H1 (cell line): ENCODE results near the gene FGD6. TPM values are rescaled to one million over a fixed set of nuclear protein-coding genes. Genes with fewer than 3 reads are reported as not detected.

Source experiments
- CTCF ChIA-PET: fragments of 300-600 bp; sonication (Branson Sonifier 250); formaldehyde crosslinking; loops from one replicate; lab custom pipeline; 2021; ENCODE audit not compliant: partially characterized antibody; lab: Charles Lee
- POLR2A ChIA-PET: fragments of 300-600 bp; sonication (Branson Sonifier 250); formaldehyde crosslinking; loops from one replicate; lab custom pipeline; 2021; ENCODE audit warnings: inconsistent platforms; ENCODE audit not compliant: partially characterized antibody; lab: Charles Lee
- DNase-seq, 2 experiments: peaks; one replicate each; pipeline versions ENCODE4 v3.0.0 to v3.0.0-alpha.2; 2010 to 2022; ENCODE audit warnings: low spot score in 2 of 2, low read depth in 1 of 2, mixed read lengths in 1 of 2
- FAIRE-seq: peaks from 2 replicates; lab custom pipeline; 2011; peaks lifted over from hg19 to GRCh38; lab: Jason Lieb, UNC
- H2AFZ ChIP-seq: 2 replicates; pipeline ENCODE4 v1.8.1; 2012; ENCODE audit warnings: low read length, inconsistent platforms
- H2AK5ac ChIP-seq: 2 replicates; pipeline ENCODE4 v1.6.1; 2013; ENCODE audit warnings: low read depth, low read length
- H2BK120ac ChIP-seq: replicated peaks from 2 replicates; pipeline ENCODE3; 2013; ENCODE audit warnings: low read depth, low read length, inconsistent platforms
- H2BK12ac ChIP-seq: 2 replicates; pipeline ENCODE4 v1.6.1; 2013; ENCODE audit warnings: low read depth, low read length
- H2BK15ac ChIP-seq: 2 replicates; pipeline ENCODE4 v1.6.1; 2013; ENCODE audit warnings: low read length
- H2BK20ac ChIP-seq: 2 replicates; pipeline ENCODE4 v1.6.1; 2013; ENCODE audit warnings: low read length
- H2BK5ac ChIP-seq: 2 replicates; pipeline ENCODE4 v1.6.1; 2013; ENCODE audit warnings: low read depth, low read length
- H3K14ac ChIP-seq: 2 replicates; pipeline ENCODE4 v1.6.1; 2013; ENCODE audit warnings: inconsistent platforms; ENCODE audit not compliant: insufficient read length
- H3K18ac ChIP-seq: 2 replicates; pipeline ENCODE4 v1.6.1; 2013; ENCODE audit warnings: low read length; ENCODE audit errors: extremely low read depth
- H3K23ac ChIP-seq: 2 replicates; pipeline ENCODE4 v1.6.1; 2013; ENCODE audit warnings: inconsistent platforms; ENCODE audit not compliant: insufficient read length
- H3K23me2 ChIP-seq: 2 replicates; pipeline ENCODE4 v1.6.1; 2013; ENCODE audit warnings: low read depth, low read length
- H3K27ac ChIP-seq: 2 replicates; pipeline ENCODE4 v1.6.1; 2011; ENCODE audit warnings: low read depth, low read length, inconsistent platforms
- H3K27me3 ChIP-seq, 4 experiments: replicated peaks in 1 of 4; 1 replicate in 1 of 4; 2 replicates in 3 of 4; pipeline versions ENCODE4 v1.6.1 to v1.8.1; 2011 to 2013; ENCODE audit warnings: low read length in 3 of 4, mild to moderate bottlenecking in 3 of 4, inconsistent platforms in 2 of 4, mixed read lengths in 2 of 4, moderate library complexity in 1 of 4; ENCODE audit not compliant: control insufficient read depth in 3 of 4, insufficient read depth in 3 of 4; ENCODE audit errors: extremely low read depth in 1 of 4
- H3K36me3 ChIP-seq, 4 experiments: 2 replicates each; pipeline versions ENCODE4 v1.6.1 to v1.8.1; 2011 to 2013; ENCODE audit warnings: mild to moderate bottlenecking in 4 of 4, low read length in 3 of 4, moderate library complexity in 2 of 4, control low read depth in 1 of 4, inconsistent platforms in 1 of 4; ENCODE audit not compliant: insufficient read depth in 4 of 4, control insufficient read depth in 2 of 4
- H3K4ac ChIP-seq: replicated peaks from 2 replicates; pipeline ENCODE3; 2013; ENCODE audit warnings: low read length, low read depth, mixed read lengths, inconsistent platforms; ENCODE audit not compliant: insufficient read length
- H3K4me1 ChIP-seq, 4 experiments: replicated peaks in 1 of 4; 1 replicate in 1 of 4; 2 replicates in 3 of 4; pipeline versions ENCODE4 v1.6.1 to v1.8.1; 2011 to 2013; ENCODE audit warnings: low read length in 3 of 4, inconsistent platforms in 2 of 4, mixed read lengths in 1 of 4; ENCODE audit not compliant: insufficient read depth in 4 of 4, control insufficient read depth in 3 of 4
- H3K4me2 ChIP-seq, 2 experiments: 2 replicates each; pipeline versions ENCODE4 v1.6.1 to v1.8.1; 2011 to 2013; ENCODE audit warnings: low read depth in 2 of 2, low read length in 2 of 2, control low read depth in 1 of 2, inconsistent platforms in 1 of 2, mild to moderate bottlenecking in 1 of 2; ENCODE audit not compliant: insufficient read depth in 1 of 2
- H3K4me3 ChIP-seq, 4 experiments: fragments of 200-600, 300-600 bp in 1 of 4; sonication (generic), shearing (Covaris generic), sonication (Bioruptor Twin) in 1 of 4; 2 replicates each; pipeline versions ENCODE4 v1.5.1 to v1.8.1; 2011 to 2016; ENCODE audit warnings: low read length in 4 of 4, low read depth in 3 of 4, control low read depth in 2 of 4, inconsistent platforms in 2 of 4, mild to moderate bottlenecking in 2 of 4, mixed read lengths in 1 of 4, moderate library complexity in 1 of 4; ENCODE audit not compliant: insufficient read depth in 2 of 4; ENCODE audit errors: extremely low read depth in 1 of 4
- H3K56ac ChIP-seq: replicated peaks from 2 replicates; pipeline ENCODE3; 2013; ENCODE audit warnings: low read depth, mild to moderate bottlenecking, mixed read lengths, low read length, inconsistent platforms; ENCODE audit not compliant: insufficient read length
- H3K79me1 ChIP-seq: 2 replicates; pipeline ENCODE4 v1.6.1; 2013; ENCODE audit warnings: low read depth, low read length, control low read depth
- H3K79me2 ChIP-seq, 2 experiments: 2 replicates each; pipeline versions ENCODE4 v1.6.1 to v1.8.1; 2012 to 2013; ENCODE audit warnings: low read length in 2 of 2, mild to moderate bottlenecking in 2 of 2, inconsistent platforms in 1 of 2; ENCODE audit not compliant: insufficient read depth in 2 of 2, control insufficient read depth in 1 of 2
- H3K9ac ChIP-seq, 4 experiments: replicated peaks in 1 of 4; 1 replicate in 1 of 4; 2 replicates in 3 of 4; pipeline versions ENCODE4 v1.6.1 to v1.8.1; 2011 to 2013; ENCODE audit warnings: low read depth in 3 of 4, low read length in 3 of 4, control low read depth in 2 of 4, mild to moderate bottlenecking in 2 of 4, moderate library complexity in 2 of 4, inconsistent platforms in 1 of 4; ENCODE audit errors: extremely low read depth in 1 of 4
- H3K9me3 ChIP-seq, 2 experiments: 2 replicates each; pipeline versions ENCODE4 v1.6.1 to v1.8.1; 2012 to 2013; ENCODE audit warnings: mild to moderate bottlenecking in 2 of 2, moderate library complexity in 2 of 2, control low read depth in 1 of 2, inconsistent platforms in 1 of 2, low read depth in 1 of 2, low read length in 1 of 2, mixed read lengths in 1 of 2; ENCODE audit not compliant: insufficient read depth in 2 of 2
- H4K20me1 ChIP-seq, 2 experiments: replicated peaks in 1 of 2; 2 replicates each; pipeline versions ENCODE3 to v1.8.1; 2011 to 2013; ENCODE audit warnings: inconsistent platforms in 2 of 2, low read length in 2 of 2, mild to moderate bottlenecking in 1 of 2; ENCODE audit not compliant: insufficient read depth in 2 of 2, control insufficient read depth in 1 of 2
- H4K5ac ChIP-seq: 2 replicates; pipeline ENCODE4 v1.6.1; 2013; ENCODE audit warnings: low read length, low read depth, mixed read lengths, inconsistent platforms; ENCODE audit not compliant: insufficient read length
- H4K8ac ChIP-seq: 2 replicates; pipeline ENCODE4 v1.8.0; 2013; ENCODE audit warnings: mild to moderate bottlenecking, moderate library complexity, low read length, inconsistent platforms; ENCODE audit not compliant: insufficient read depth; ENCODE audit errors: extremely low read depth
- H4K91ac ChIP-seq: replicated peaks from 2 replicates; pipeline ENCODE3; 2013; ENCODE audit warnings: low read length, mixed read lengths, inconsistent platforms; ENCODE audit not compliant: insufficient read length
- KDM1A ChIP-seq: fragments of 200-600, 300-600 bp; sonication (generic); IDR thresholded peaks from 2 replicates; pipeline ENCODE4 v1.7.1; 2016; ENCODE audit warnings: mild to moderate bottlenecking, low read length, borderline replicate concordance
- PHF8 ChIP-seq: fragments of 200-600 bp; sonication (generic); conservative IDR thresholded peaks from 2 replicates; pipeline ENCODE4 v1.7.1; 2012; ENCODE audit warnings: low read depth, mild to moderate bottlenecking, inconsistent platforms, low read length, moderate library complexity
- SRF ChIP-seq: IDR thresholded peaks from 2 replicates; pipeline ENCODE4 v1.6.1; 2011; ENCODE audit warnings: mild to moderate bottlenecking, low read depth, low read length, moderate library complexity
- WGBS, 2 experiments: shearing (Covaris generic) in 1 of 2; methylation state at CpG; one replicate each; pipeline versions ENCODE4 v1.1.6 to v1.1.7; 2013 to 2015; ENCODE audit warnings: low lambda C conversion rate in 2 of 2, mixed read lengths in 2 of 2, inconsistent platforms in 1 of 2, low coverage in 1 of 2, missing lambda C conversion rate in 1 of 2; ENCODE audit not compliant: insufficient replicate concordance in 2 of 2, insufficient coverage in 1 of 2, insufficient read length in 1 of 2; ENCODE audit errors: extremely low coverage in 1 of 2, missing lambda C conversion rate in 1 of 2; 5-methylcytosine and 5-hydroxymethylcytosine counted together
- polyA plus RNA-seq, 7 experiments: library from polyadenylated mRNA; depleted of rRNA in 3 of 7; stranded (reverse) in 5 of 7; unstranded in 2 of 7; fragments of >200 nt in 5 of 7; fragments of 200-250 nt in 2 of 7; gene quantifications; 1 replicate in 5 of 7; 2 replicates in 1 of 7; 4 replicates in 1 of 7; pipeline versions ENCODE4 v1.2.1 to v1.2.3, GENCODE V29; 2011 to 2013; ENCODE audit warnings: missing spikeins in 2 of 7, mixed read lengths in 2 of 7
- total RNA-seq: library from RNA; stranded (reverse); fragmentation: NEBNext Ultra II Directional; extraction: Animal tissue kit (Norgen Biotek cat#: 25700); gene quantifications from 2 replicates; pipeline ENCODE4 v1.2.1, GENCODE V29; 2021

Gene FGD6
- total and polyA plus RNA-seq, 2 of the 8 experiments (the other 6 are each of a cell fraction or from before 2014, with no cell fraction given): 12.2 to 24.3 TPM

- Histone ChIP-seq H4K91ac (no peak overlapping the region), H3K4me2 (no peak overlapping the region), H2AK5ac (no peak overlapping the region), H2BK5ac (no peak overlapping the region), H4K20me1 (no peaks in the 10 kb centered on the region)
- TF ChIP-seq PHF8: no peak
- TF ChIP-seq KDM1A: no peak
- TF ChIP-seq SRF: no peak
- TF ChIP-seq, all 59 proteins: peak for 0
- H2BK120ac ChIP-seq: no peak overlapping the region
- no peak overlapping the region for H3K27ac ChIP-seq
- H2BK20ac ChIP-seq: no peak overlapping the region
- H3K56ac ChIP-seq: no peak overlapping the region
- no peaks in the 10 kb centered on the region for H3K9me3 ChIP-seq
- no peak overlapping the region for H3K14ac ChIP-seq
- no peak overlapping the region for H3K4ac ChIP-seq
- no peak overlapping the region for H2BK12ac ChIP-seq
- no peaks in the 10 kb centered on the region; the same call in 1 of the 2 replicates for H3K79me1 ChIP-seq
- H3K23me2 ChIP-seq: no peaks in the 10 kb centered on the region
- CTCF ChIA-PET: interaction anchor here (0.9 kb wide), 1 partner anchor 60 kb away, joined by 3 read pairs; no protein-coding TSS in a partner anchor
- H4K8ac ChIP-seq: no peak overlapping the region
- H4K5ac ChIP-seq: no peak overlapping the region
- no peak overlapping the region for H3K23ac ChIP-seq
- H2BK15ac ChIP-seq: no peak overlapping the region
- POLR2A ChIA-PET: interaction anchor here (0.6 to 1.6 kb wide), 2 partner anchors 27 to 85 kb away, joined by 3 read pairs; no protein-coding TSS in a partner anchor
- no peak for DNase-seq
- FAIRE-seq: no peak
- no peak overlapping the region for H3K18ac ChIP-seq
- H3K36me3 ChIP-seq: peaks cover 0 to 3% (median 1%) of the 10 kb centered on the region in 4 experiments; a peak in 3 of 8 replicates
- H3K9ac ChIP-seq: no peak overlapping the region
- WGBS, 2 experiments: 87% methylated on average over 2 of the region's 2 CpGs; no CpG with 5 or more reads in 1 of the 2 experiments
- no peaks in the 10 kb centered on the region for H3K27me3 ChIP-seq
- no peaks in the 10 kb centered on the region for H3K4me1 ChIP-seq
- peaks cover 0 to 16% of the 10 kb centered on the region in 2 experiments; a peak in 2 of 4 replicates for H3K79me2 ChIP-seq
- no peak overlapping the region for H3K4me3 ChIP-seq
- H2AFZ ChIP-seq: no peak overlapping the region
Observed at GRCh38 chr12:95177201-95177768, 40.0 kb downstream of the FGD6 start.
